Measurements from ENCODE around the gene RUFY4.
"Not testable (repeated sequence)": the region's sequence is repeated elsewhere in the genome, so short reads cannot be mapped to it uniquely, and the experiment has no call there.

Gene RUFY4

GRCh38 chr2:218082586-218083351, 13.7 kb downstream of the RUFY4 start:
- H3K9me3 ChIP-seq (ENCODE audit: control insufficient read depth, low read length), result no peaks in the 10 kb centered on the region
- no peaks in the 10 kb centered on the region for H3K36me3 ChIP-seq (ENCODE audit: control insufficient read depth, insufficient read depth, low read length)
- H3K4me3 ChIP-seq (ENCODE audit: low read length), result no peak overlapping the region
- H3K27me3 ChIP-seq (ENCODE audit: control insufficient read depth, insufficient read depth, low read length), result no peaks in the 10 kb centered on the region
- H3K4me1 ChIP-seq (ENCODE audit: control insufficient read depth, insufficient read depth, low read length), result no peaks in the 10 kb centered on the region
- no peak overlapping the region for H3K9ac ChIP-seq (ENCODE audit: low read length)

GRCh38 chr2:218083352-218083676, 14.3 kb downstream of the RUFY4 start:
- Histone ChIP-seq H3K4me1 (ENCODE audit: control insufficient read depth, insufficient read depth, low read length) (no peaks in the 10 kb centered on the region), H3K9ac (ENCODE audit: low read length) (no peak overlapping the region), H3K9me3 (ENCODE audit: control insufficient read depth, low read length) (no peaks in the 10 kb centered on the region), H3K27me3 (ENCODE audit: control insufficient read depth, insufficient read depth, low read length) (no peaks in the 10 kb centered on the region), H3K36me3 (ENCODE audit: control insufficient read depth, insufficient read depth, low read length) (no peaks in the 10 kb centered on the region), H3K4me3 (ENCODE audit: low read length) (no peak overlapping the region)

GRCh38 chr2:218086478-218086877, 17.4 kb downstream of the RUFY4 start:
- no peaks in the 10 kb centered on the region for H3K4me1 ChIP-seq (ENCODE audit: control insufficient read depth, insufficient read depth, low read length)
- no peak overlapping the region for H3K4me3 ChIP-seq (ENCODE audit: low read length)
- H3K36me3 ChIP-seq (ENCODE audit: control insufficient read depth, insufficient read depth, low read length), result no peaks in the 10 kb centered on the region
- H3K9me3 ChIP-seq (ENCODE audit: control insufficient read depth, low read length), result no peaks in the 10 kb centered on the region
- H3K27me3 ChIP-seq (ENCODE audit: control insufficient read depth, insufficient read depth, low read length), result no peaks in the 10 kb centered on the region
- H3K9ac ChIP-seq (ENCODE audit: low read length), result no peak overlapping the region

GRCh38 chr2:218089259-218089658, 20.2 kb downstream of the RUFY4 start:
- Histone ChIP-seq H3K4me1 (ENCODE audit: control insufficient read depth, insufficient read depth, low read length) (no peaks in the 10 kb centered on the region), H3K4me3 (ENCODE audit: low read length) (no peak overlapping the region), H3K9ac (ENCODE audit: low read length) (no peak overlapping the region), H3K27me3 (ENCODE audit: control insufficient read depth, insufficient read depth, low read length) (no peaks in the 10 kb centered on the region), H3K36me3 (ENCODE audit: control insufficient read depth, insufficient read depth, low read length) (no peaks in the 10 kb centered on the region), H3K9me3 (ENCODE audit: control insufficient read depth, low read length) (no peaks in the 10 kb centered on the region)

GRCh38 chr2:218091746-218092145, 22.7 kb downstream of the RUFY4 start:
- no peaks in the 10 kb centered on the region for H3K36me3 ChIP-seq (ENCODE audit: control insufficient read depth, insufficient read depth, low read length)
- H3K4me1 ChIP-seq (ENCODE audit: control insufficient read depth, insufficient read depth, low read length), result no peaks in the 10 kb centered on the region
- H3K9ac ChIP-seq (ENCODE audit: low read length), result no peak overlapping the region
- no peak overlapping the region for H3K4me3 ChIP-seq (ENCODE audit: low read length)
- H3K27me3 ChIP-seq (ENCODE audit: control insufficient read depth, insufficient read depth, low read length), result no peaks in the 10 kb centered on the region
- H3K9me3 ChIP-seq (ENCODE audit: control insufficient read depth, low read length), result no peaks in the 10 kb centered on the region

GRCh38 chr2:218093879-218094278, 24.8 kb downstream of the RUFY4 start:
- H3K9ac ChIP-seq (ENCODE audit: low read length), result no peak overlapping the region
- no peaks in the 10 kb centered on the region for H3K27me3 ChIP-seq (ENCODE audit: control insufficient read depth, insufficient read depth, low read length)
- H3K36me3 ChIP-seq (ENCODE audit: control insufficient read depth, insufficient read depth, low read length), result no peaks in the 10 kb centered on the region
- no peaks in the 10 kb centered on the region for H3K4me1 ChIP-seq (ENCODE audit: control insufficient read depth, insufficient read depth, low read length)
- no peaks in the 10 kb centered on the region for H3K9me3 ChIP-seq (ENCODE audit: control insufficient read depth, low read length)
- H3K4me3 ChIP-seq (ENCODE audit: low read length), result no peak overlapping the region

- Histone ChIP-seq H3K4me3 (ENCODE audit: low read length) (no peak overlapping the region), H3K9ac (ENCODE audit: low read length) (no peak overlapping the region), H3K27me3 (ENCODE audit: control insufficient read depth, insufficient read depth, low read length) (no peaks in the 10 kb centered on the region), H3K9me3 (ENCODE audit: control insufficient read depth, low read length) (no peaks in the 10 kb centered on the region), H3K4me1 (ENCODE audit: control insufficient read depth, insufficient read depth, low read length) (no peaks in the 10 kb centered on the region), H3K36me3 (ENCODE audit: control insufficient read depth, insufficient read depth, low read length) (no peaks in the 10 kb centered on the region)
These were observed 26.8 kb downstream of the RUFY4 start for GRCh38 chr2:218095853-218096252.

- no peaks in the 10 kb centered on the region for H3K27me3 ChIP-seq (ENCODE audit: control insufficient read depth, insufficient read depth, low read length)
- no peaks in the 10 kb centered on the region for H3K4me1 ChIP-seq (ENCODE audit: control insufficient read depth, insufficient read depth, low read length)
- no peaks in the 10 kb centered on the region for H3K36me3 ChIP-seq (ENCODE audit: control insufficient read depth, insufficient read depth, low read length)
- H3K4me3 ChIP-seq (ENCODE audit: low read length), result no peak overlapping the region
- no peak overlapping the region for H3K9ac ChIP-seq (ENCODE audit: low read length)
- no peaks in the 10 kb centered on the region for H3K9me3 ChIP-seq (ENCODE audit: control insufficient read depth, low read length)
These were observed 28.9 kb downstream of the RUFY4 start for GRCh38 chr2:218097975-218098374.

- H3K9me3 ChIP-seq (ENCODE audit: control insufficient read depth, low read length); H3K27me3 ChIP-seq (ENCODE audit: control insufficient read depth, insufficient read depth, low read length); H3K4me1 ChIP-seq (ENCODE audit: control insufficient read depth, insufficient read depth, low read length); H3K36me3 ChIP-seq (ENCODE audit: control insufficient read depth, insufficient read depth, low read length); H3K9ac ChIP-seq (ENCODE audit: low read length); H3K4me3 ChIP-seq (ENCODE audit: low read length): not testable (repeated sequence)
These were observed 39.8 kb downstream of the RUFY4 start for GRCh38 chr2:218108834-218109233.

GRCh38 chr2:218121789-218122188, 52.7 kb downstream of the RUFY4 start:
- not testable (repeated sequence) for H3K36me3 ChIP-seq (ENCODE audit: control insufficient read depth, insufficient read depth, low read length); H3K9me3 ChIP-seq (ENCODE audit: control insufficient read depth, low read length); H3K27me3 ChIP-seq (ENCODE audit: control insufficient read depth, insufficient read depth, low read length); H3K4me3 ChIP-seq (ENCODE audit: low read length); H3K9ac ChIP-seq (ENCODE audit: low read length); H3K4me1 ChIP-seq (ENCODE audit: control insufficient read depth, insufficient read depth, low read length)

GRCh38 chr2:218122286-218122685, 53.2 kb downstream of the RUFY4 start:
- H3K36me3 ChIP-seq (ENCODE audit: control insufficient read depth, insufficient read depth, low read length); H3K4me3 ChIP-seq (ENCODE audit: low read length); H3K9me3 ChIP-seq (ENCODE audit: control insufficient read depth, low read length); H3K4me1 ChIP-seq (ENCODE audit: control insufficient read depth, insufficient read depth, low read length); H3K9ac ChIP-seq (ENCODE audit: low read length); H3K27me3 ChIP-seq (ENCODE audit: control insufficient read depth, insufficient read depth, low read length): not testable (repeated sequence)

GRCh38 chr2:218123986-218124385, 54.9 kb downstream of the RUFY4 start:
- Histone ChIP-seq H3K27me3 (ENCODE audit: control insufficient read depth, insufficient read depth, low read length) (no peaks in the 10 kb centered on the region), H3K9ac (ENCODE audit: low read length) (no peak overlapping the region), H3K4me3 (ENCODE audit: low read length) (no peak overlapping the region), H3K4me1 (ENCODE audit: control insufficient read depth, insufficient read depth, low read length) (peaks cover 5% of the 10 kb centered on the region), H3K36me3 (ENCODE audit: control insufficient read depth, insufficient read depth, low read length) (no peaks in the 10 kb centered on the region), H3K9me3 (ENCODE audit: control insufficient read depth, low read length) (no peaks in the 10 kb centered on the region)

GRCh38 chr2:218125095-218125494, 56.0 kb downstream of the RUFY4 start:
- H3K9ac ChIP-seq (ENCODE audit: low read length), result no peak overlapping the region
- no peak overlapping the region for H3K4me3 ChIP-seq (ENCODE audit: low read length)
- no peaks in the 10 kb centered on the region for H3K9me3 ChIP-seq (ENCODE audit: control insufficient read depth, low read length)
- no peaks in the 10 kb centered on the region for H3K36me3 ChIP-seq (ENCODE audit: control insufficient read depth, insufficient read depth, low read length)
- peaks cover 12% of the 10 kb centered on the region for H3K4me1 ChIP-seq (ENCODE audit: control insufficient read depth, insufficient read depth, low read length)
- no peaks in the 10 kb centered on the region for H3K27me3 ChIP-seq (ENCODE audit: control insufficient read depth, insufficient read depth, low read length)

Data from mucosa of stomach (tissue), 1 donor.